GM06990 (cell line): ENCODE measurements around the gene REEP5.

ENCODE experiments used
- DNase-seq: peaks from one replicate; pipeline ENCODE4 v3.0.0-alpha.2; 2011; ENCODE audit not compliant: insufficient read length; ENCODE audit errors: extremely low read depth
- H3K27me3 ChIP-seq: replicated peaks from 2 replicates; pipeline ENCODE4 v1.6.0; 2011; ENCODE audit warnings: low read length; ENCODE audit not compliant: control insufficient read depth, insufficient read depth
- H3K36me3 ChIP-seq: 2 replicates; pipeline ENCODE4 v1.5.1; 2011; ENCODE audit warnings: low read length; ENCODE audit not compliant: control insufficient read depth, insufficient read depth
- H3K4me3 ChIP-seq: replicated peaks from 2 replicates; pipeline ENCODE4 v1.5.1; 2011; ENCODE audit warnings: low read depth, mild to moderate bottlenecking, control low read depth, low read length
- TF ChIP-seq, protein P1 (sequence below): IDR thresholded peaks from 2 replicates; pipeline ENCODE4 v1.5.1; 2011; ENCODE audit warnings: low read length, control low read depth, mild to moderate bottlenecking, inconsistent platforms; ENCODE audit not compliant: insufficient read depth, poor library complexity, severe bottlenecking

The REEP5 gene

GRCh38 chr5:112923148-112923917, 1.3 kb upstream of the REEP5 start:
- Histone ChIP-seq H3K4me3 (peak overlapping the region; percentile 47), H3K36me3 (peaks cover 5% of the 10 kb centered on the region), H3K27me3 (no peaks in the 10 kb centered on the region)
- TF ChIP-seq, protein P1, sequence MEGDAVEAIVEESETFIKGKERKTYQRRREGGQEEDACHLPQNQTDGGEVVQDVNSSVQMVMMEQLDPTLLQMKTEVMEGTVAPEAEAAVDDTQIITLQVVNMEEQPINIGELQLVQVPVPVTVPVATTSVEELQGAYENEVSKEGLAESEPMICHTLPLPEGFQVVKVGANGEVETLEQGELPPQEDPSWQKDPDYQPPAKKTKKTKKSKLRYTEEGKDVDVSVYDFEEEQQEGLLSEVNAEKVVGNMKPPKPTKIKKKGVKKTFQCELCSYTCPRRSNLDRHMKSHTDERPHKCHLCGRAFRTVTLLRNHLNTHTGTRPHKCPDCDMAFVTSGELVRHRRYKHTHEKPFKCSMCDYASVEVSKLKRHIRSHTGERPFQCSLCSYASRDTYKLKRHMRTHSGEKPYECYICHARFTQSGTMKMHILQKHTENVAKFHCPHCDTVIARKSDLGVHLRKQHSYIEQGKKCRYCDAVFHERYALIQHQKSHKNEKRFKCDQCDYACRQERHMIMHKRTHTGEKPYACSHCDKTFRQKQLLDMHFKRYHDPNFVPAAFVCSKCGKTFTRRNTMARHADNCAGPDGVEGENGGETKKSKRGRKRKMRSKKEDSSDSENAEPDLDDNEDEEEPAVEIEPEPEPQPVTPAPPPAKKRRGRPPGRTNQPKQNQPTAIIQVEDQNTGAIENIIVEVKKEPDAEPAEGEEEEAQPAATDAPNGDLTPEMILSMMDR = peak; percentile 2
- peak; percentile 61 for DNase-seq

- DNase-seq = peak; percentile 76
- H3K4me3 ChIP-seq = peak overlapping the region; percentile 97
- TF ChIP-seq, protein P1 = no peak
- peaks cover 11% of the 10 kb centered on the region for H3K36me3 ChIP-seq
- no peaks in the 10 kb centered on the region for H3K27me3 ChIP-seq
Measured at GRCh38 chr5:112921026-112921832, 798 bp downstream of the REEP5 start.

- H3K36me3 ChIP-seq = peaks cover 11% of the 10 kb centered on the region
- no peak for DNase-seq
- H3K27me3 ChIP-seq = no peaks in the 10 kb centered on the region
- TF ChIP-seq, protein P1 = no peak
- H3K4me3 ChIP-seq = peak overlapping the region; percentile 16
Measured at GRCh38 chr5:112919972-112920371, 2.1 kb downstream of the REEP5 start.

- Histone ChIP-seq H3K27me3 (no peaks in the 10 kb centered on the region), H3K36me3 (peaks cover 12% of the 10 kb centered on the region), H3K4me3 (no peak overlapping the region)
- TF ChIP-seq, protein P1 = no peak
- no peak for DNase-seq
Measured at GRCh38 chr5:112918679-112919078, 3.3 kb downstream of the REEP5 start.

DNA sequence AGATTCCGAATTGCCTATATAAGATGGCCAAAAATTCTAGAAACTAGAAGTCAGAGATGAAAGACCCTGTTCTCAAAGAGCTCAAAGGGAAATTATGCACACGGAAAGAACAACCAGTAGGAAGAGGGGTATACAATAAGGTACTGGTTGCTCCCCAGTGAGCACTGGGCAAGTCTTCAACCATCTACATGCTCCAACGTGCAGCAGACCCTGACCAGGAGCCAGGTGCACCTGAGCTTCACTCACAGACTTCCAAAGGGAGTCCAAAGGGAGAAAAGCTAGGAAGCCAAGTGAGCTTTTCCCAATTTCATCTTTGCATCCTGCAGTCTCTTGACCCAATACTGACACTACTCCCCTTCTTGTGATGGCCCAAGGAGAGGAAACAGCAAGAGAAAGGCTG, 3.9 kb downstream of the REEP5 start:
- DNase-seq = no peak
- Histone ChIP-seq H3K36me3 (peaks cover 12% of the 10 kb centered on the region), H3K27me3 (no peaks in the 10 kb centered on the region), H3K4me3 (no peak overlapping the region)
- TF ChIP-seq, protein P1 = no peak
